Psoas muscle (tissue), 8 donors: ENCODE results near the gene FARP2. TPM values are rescaled to one million over a fixed set of nuclear protein-coding genes. Genes with fewer than 3 reads are reported as not detected.
"Not testable (repeated sequence)": the region's sequence is repeated elsewhere in the genome, so short reads cannot be mapped to it uniquely, and the experiment has no call there.

Source experiments
- ATAC-seq, 4 donors: fragments of 200-7000 bp; cut with Tn5 transposase; one replicate each; pipeline ENCODE4 v1.9.1; 2020; ENCODE audit warnings: moderate library complexity in 3 of 4, mild to moderate bottlenecking in 2 of 4
- DNase-seq, 2 donors: peaks; one replicate each; pipeline ENCODE4 v3.0.0-alpha.2; 2020
- H3K27ac ChIP-seq: fragments of 200-600 bp; one replicate; pipeline ENCODE4 v1.8.0; 2022
- H3K27me3 ChIP-seq, 3 donors: fragments of 200-600 bp in 1 of 3; one replicate each; pipeline versions ENCODE4 v1.6.1 to v1.8.0; 2013 to 2022; ENCODE audit warnings: low read length in 2 of 3, mild to moderate bottlenecking in 2 of 3, moderate library complexity in 1 of 3; ENCODE audit not compliant: insufficient read depth in 3 of 3
- H3K36me3 ChIP-seq, 2 donors: fragments of 200-600 bp in 1 of 2; one replicate each; pipeline versions ENCODE4 v1.6.1 to v1.8.0; 2013 to 2022; ENCODE audit warnings: low read depth in 1 of 2, mild to moderate bottlenecking in 1 of 2, moderate library complexity in 1 of 2; ENCODE audit not compliant: insufficient read depth in 1 of 2
- H3K4me1 ChIP-seq: fragments of 200-600 bp; one replicate; pipeline ENCODE4 v1.8.0; 2022
- H3K4me3 ChIP-seq: fragments of 200-600 bp; one replicate; pipeline ENCODE4 v1.8.0; 2022; ENCODE audit warnings: mild to moderate bottlenecking
- H3K9me3 ChIP-seq: fragments of 200-600 bp; one replicate; pipeline ENCODE4 v1.8.0; 2022
- CTCF ChIP-seq: fragments of 200-600 bp; IDR thresholded peaks from one replicate; pipeline ENCODE4 v1.8.0; 2022; ENCODE audit warnings: antibody characterized with exemption
- WGBS, 3 donors: extraction: QIAGEN DNeasy Blood & Tissue Kit; methylation state at CpG; one replicate each; pipeline versions ENCODE4 v1.1.6 to v1.1.7; 2013; 5-methylcytosine and 5-hydroxymethylcytosine counted together
- intact Hi-C, 2 donors: fragments of 100-400 bp; cut with DNase I; formaldehyde crosslinking; loops; one replicate each; pipeline versions ENCODE4 v1.11.0 to v1.14.2; 2022
- polyA plus RNA-seq, 3 donors: library from polyadenylated mRNA; stranded (reverse); fragments of 200-250 nt; gene quantifications; one replicate each; pipeline ENCODE4 v1.2.3, GENCODE V29; 2013
- total RNA-seq, 4 donors: library from RNA; stranded (reverse); fragmentation: NEBNext Ultra II Directional in 2 of 4; extraction: Animal tissue kit (Norgen Biotek cat#: 25700) in 2 of 4; gene quantifications; one replicate each; pipeline versions ENCODE4 v1.2.1 to v1.2.4, GENCODE V29; 2021 to 2023
- donor health status: healthy with polysubstance abuse.
- donor health status: DM: no; HTN: no; CAD: no; lungs with moderate emphysema.
- donor health status: Bipolar disorder and iron deficiency.
- donor health status: healthy.
- donor health status: DM: yes; HTN: yes; CAD: no.
- donor health status: DM: no; HTN: no; CAD: no.
- donor health status: DM: no; HTN: no; CAD: no.
- donor health status: DM: yes; HTN: yes; CAD: no.

FARP2 gene
- total and polyA plus RNA-seq, 7 donors, result 5.8 to 18.4 (median 17.4) TPM

GRCh38 chr2:241445426-241445825 lies 89.3 kb downstream of the FARP2 start:
- Histone ChIP-seq H3K4me1 (no peaks in the 10 kb centered on the region), H3K36me3 (peaks cover 0 to 58% of the 10 kb centered on the region in 2 donors)

DNA sequence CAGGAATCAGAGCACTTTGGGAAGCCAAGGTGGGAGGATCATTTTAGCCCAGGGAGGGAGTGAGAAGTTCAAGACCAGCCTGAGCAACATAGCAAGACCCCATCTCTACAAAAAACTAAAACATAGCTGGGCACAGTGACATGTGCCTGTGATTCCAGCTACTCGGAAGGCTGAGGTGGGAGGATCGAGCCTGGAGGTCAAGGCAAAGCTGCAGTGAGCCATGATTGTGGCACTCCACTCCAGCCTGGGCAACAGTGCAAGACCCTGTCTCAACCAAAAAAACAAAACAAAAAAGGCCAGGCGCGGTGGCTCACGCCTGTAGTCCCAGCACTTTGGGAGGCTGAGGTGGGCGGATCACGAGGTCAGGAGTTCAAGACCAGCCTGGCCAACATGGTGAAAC lies 94.0 kb downstream of the FARP2 start:
- WGBS, 3 donors, result 92 to 98% (median 95%) methylated on average over 4 to 7 of the region's 7 CpGs
- H3K4me1 ChIP-seq, H3K4me3 ChIP-seq, H3K9me3 ChIP-seq, ATAC-seq, H3K27ac ChIP-seq, H3K27me3 ChIP-seq, DNase-seq, intact Hi-C loops: not testable (repeated sequence)
- peaks cover 0 to 20% of the 10 kb centered on the region in 2 donors for H3K36me3 ChIP-seq

More at GRCh38 chr2:241445426-241445825, 89.3 kb downstream of the FARP2 start:
- ATAC-seq, result no peak
- DNase-seq, result no peak
- Histone ChIP-seq H3K9me3 (no peaks in the 10 kb centered on the region), H3K27me3 (no peaks in the 10 kb centered on the region), H3K27ac (no peak overlapping the region), H3K4me3 (no peak overlapping the region)
- WGBS, 3 donors, result 78 to 92% (median 84%) methylated on average over 2 of the region's 2 CpGs
- no peak for TF ChIP-seq CTCF
- intact Hi-C loops, result no loop called here

GRCh38 chr2:241451840-241452506 lies 95.9 kb downstream of the FARP2 start:
- H3K36me3 ChIP-seq, result peaks cover 0 to 8% of the 10 kb centered on the region in 2 donors
- H3K27me3 ChIP-seq, result no peaks in the 10 kb centered on the region
- H3K4me3 ChIP-seq, result no peak overlapping the region
- no peaks in the 10 kb centered on the region for H3K4me1 ChIP-seq
- no peak for DNase-seq
- ATAC-seq, result peak in 1 of 4 donors; percentile 57
- TF ChIP-seq CTCF, result no peak
- H3K9me3 ChIP-seq, result no peaks in the 10 kb centered on the region
- intact Hi-C loops, result no loop called here
- WGBS, 3 donors, result 30 to 43% (median 36%) methylated on average over 10 of the region's 10 CpGs
- H3K27ac ChIP-seq, result no peak overlapping the region

- DNase-seq, H3K4me3 ChIP-seq, ATAC-seq, H3K27ac ChIP-seq, H3K36me3 ChIP-seq, H3K4me1 ChIP-seq, H3K9me3 ChIP-seq, intact Hi-C loops, H3K27me3 ChIP-seq: not testable (repeated sequence)
- WGBS, 3 donors, result 85 to 91% (median 89%) methylated on average over 9 of the region's 9 CpGs
These were observed 97.8 kb downstream of the FARP2 start for GRCh38 chr2:241453919-241454318.

- H3K27ac ChIP-seq, result no peak overlapping the region
- no peaks in the 10 kb centered on the region for H3K27me3 ChIP-seq
- ATAC-seq (no peak), DNase-seq (no peak)
- intact Hi-C loops, result no loop called here
- no peaks in the 10 kb centered on the region for H3K4me1 ChIP-seq
- TF ChIP-seq CTCF, result no peak
- H3K36me3 ChIP-seq, result no peaks in the 10 kb centered on the region
- WGBS, 3 donors, result 83 to 90% (median 84%) methylated on average over 3 of the region's 3 CpGs
- H3K4me3 ChIP-seq, result no peak overlapping the region
- H3K9me3 ChIP-seq, result no peaks in the 10 kb centered on the region
These were observed 98.9 kb downstream of the FARP2 start for GRCh38 chr2:241454837-241455485.
